Endometrial microvascular endothelial cells (primary cell): ENCODE results near the gene AATK. TPM values are rescaled to one million over a fixed set of nuclear protein-coding genes. Genes with fewer than 3 reads are reported as not detected.
"Not testable (repeated sequence)": the region's sequence is repeated elsewhere in the genome, so short reads cannot be mapped to it uniquely, and the experiment has no call there.

Experiments
- in situ Hi-C: cut with HindIII; loops from 2 replicates; pipeline ENCODE4 v1.10.0; 2017; ENCODE audit warnings: low sequenced_read_pairs, low pct_unique_long_range_greater_than_20kb; ENCODE audit errors: inconsistent ontology term
- total RNA-seq: library from RNA; depleted of rRNA; stranded (reverse); fragments of >200 nt; gene quantifications from one replicate; pipeline ENCODE4 v1.2.3, GENCODE V29; 2015; ENCODE audit errors: inconsistent ontology term

The AATK gene
- total RNA-seq, 1 donor from 2014 or later, result 3.3 TPM

DNA sequence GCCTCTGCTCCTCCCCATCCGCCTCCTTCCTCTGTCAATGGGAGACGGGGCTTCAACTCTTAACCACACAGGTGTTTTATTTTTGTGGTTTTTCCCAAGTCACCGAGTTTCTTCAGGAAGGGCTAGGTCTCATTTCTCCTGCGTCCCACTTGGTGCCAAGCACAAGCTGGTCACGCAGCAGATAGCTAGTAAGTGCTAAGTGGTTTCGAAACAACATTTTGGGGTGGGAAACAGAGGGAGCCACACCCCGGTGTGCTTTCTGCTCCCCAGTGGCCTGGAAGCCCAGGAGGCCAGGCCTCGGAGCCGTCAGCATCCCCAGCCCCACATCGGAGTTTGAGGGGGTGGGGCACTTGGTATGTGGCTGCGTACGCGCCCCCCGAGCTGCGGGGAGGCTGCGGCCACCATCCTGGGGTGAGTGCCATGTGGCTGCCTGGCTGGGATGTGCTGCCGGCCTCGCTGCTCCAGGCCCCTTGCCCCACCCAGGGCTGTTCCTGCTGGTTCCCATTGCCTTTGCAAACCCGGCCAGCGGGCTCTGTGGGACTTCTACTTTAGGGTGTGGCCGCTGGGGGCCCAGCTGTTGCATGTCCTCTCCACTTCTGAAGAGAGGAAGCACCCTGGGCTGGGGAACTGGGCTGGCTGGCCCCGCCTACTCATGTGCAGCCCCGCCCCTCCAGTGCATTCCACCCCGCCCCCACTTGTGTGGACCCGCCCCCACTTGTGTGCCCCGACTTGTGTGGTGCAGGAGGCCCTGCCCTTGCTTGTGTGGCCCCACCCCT is 75.5 kb downstream of the AATK start:
- in situ Hi-C loops, result no loop called here

GRCh38 chr17:81086789-81087551 is 79.1 kb downstream of the AATK start:
- in situ Hi-C loops, result no loop called here

- in situ Hi-C loops, result no loop called here
Observed at GRCh38 chr17:81085420-81085911, 80.6 kb downstream of the AATK start.

DNA sequence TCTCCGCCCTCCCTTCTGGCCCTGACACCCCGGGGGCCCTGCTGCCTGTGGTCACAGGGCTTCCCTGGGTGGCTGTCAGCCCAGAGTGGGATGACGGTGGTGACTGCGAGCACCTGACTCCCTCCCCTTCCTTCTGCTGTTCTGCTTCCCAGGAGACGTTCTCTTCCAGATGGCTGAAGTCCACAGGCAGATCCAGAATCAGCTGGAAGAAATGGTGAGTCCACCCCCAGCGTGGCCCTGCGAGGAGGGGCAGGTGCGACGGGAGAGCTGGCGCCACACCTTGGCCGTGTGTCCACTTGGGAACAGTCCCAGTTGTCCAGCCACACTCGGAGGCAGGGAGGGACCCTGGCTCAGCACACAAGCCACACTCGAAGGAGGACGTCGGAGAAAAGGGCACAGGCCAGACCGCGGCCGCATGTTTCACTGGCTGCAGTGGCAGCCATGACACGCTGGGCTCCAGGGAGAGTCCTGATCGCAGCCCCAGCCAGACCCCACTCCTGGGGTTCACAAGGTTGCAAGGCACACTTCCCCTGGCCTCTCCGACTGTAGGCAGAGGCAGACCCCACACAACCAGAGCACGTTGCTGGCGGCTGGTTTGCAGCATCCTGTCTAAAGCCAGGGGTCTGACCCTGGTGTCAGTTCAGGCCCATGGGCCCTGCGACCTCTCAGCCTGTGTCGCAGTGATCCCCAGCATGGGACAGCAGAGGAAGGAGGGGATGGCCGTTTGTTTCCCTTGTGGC is 81.2 kb downstream of the AATK start:
- in situ Hi-C loops, result no loop called here

DNA sequence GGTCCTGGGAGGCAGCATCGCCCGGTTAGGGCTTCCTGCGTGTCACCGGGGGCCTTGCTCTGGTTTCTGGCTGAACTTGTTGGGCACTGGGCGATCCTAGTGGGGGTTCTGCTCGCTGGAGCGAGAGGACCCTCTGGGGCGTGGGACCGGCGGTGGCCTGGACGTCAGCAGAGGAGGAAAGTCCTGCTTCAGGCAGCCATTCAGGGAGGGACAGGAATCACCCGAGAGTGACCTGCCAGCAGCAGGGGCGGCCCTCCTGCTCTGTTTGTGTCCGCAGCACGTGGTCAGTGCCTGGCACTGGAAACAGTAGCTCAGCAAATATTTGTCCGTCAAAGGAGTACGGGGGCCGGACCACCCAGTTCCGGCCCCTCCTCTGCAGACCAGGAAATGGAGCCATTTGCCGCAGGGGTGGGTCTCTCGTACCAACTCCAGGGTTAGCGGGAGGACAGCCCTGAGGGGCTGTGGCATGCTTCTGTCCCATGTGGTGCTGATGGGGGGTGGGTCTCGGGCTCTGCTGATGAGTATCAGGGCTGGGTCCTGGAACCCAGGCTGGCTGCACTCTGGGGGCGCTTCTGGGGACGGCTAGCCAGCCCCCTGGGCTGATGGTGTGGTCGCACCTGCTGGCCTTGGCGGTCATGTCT is 82.8 kb downstream of the AATK start:
- in situ Hi-C loops, result no loop called here

GRCh38 chr17:81082177-81083073 is 83.6 kb downstream of the AATK start:
- in situ Hi-C loops, result no loop called here

GRCh38 chr17:81081222-81082176 is 84.5 kb downstream of the AATK start:
- in situ Hi-C loops, result no loop called here

GRCh38 chr17:81080019-81080418 is 86.0 kb downstream of the AATK start:
- in situ Hi-C loops, result no loop called here

DNA sequence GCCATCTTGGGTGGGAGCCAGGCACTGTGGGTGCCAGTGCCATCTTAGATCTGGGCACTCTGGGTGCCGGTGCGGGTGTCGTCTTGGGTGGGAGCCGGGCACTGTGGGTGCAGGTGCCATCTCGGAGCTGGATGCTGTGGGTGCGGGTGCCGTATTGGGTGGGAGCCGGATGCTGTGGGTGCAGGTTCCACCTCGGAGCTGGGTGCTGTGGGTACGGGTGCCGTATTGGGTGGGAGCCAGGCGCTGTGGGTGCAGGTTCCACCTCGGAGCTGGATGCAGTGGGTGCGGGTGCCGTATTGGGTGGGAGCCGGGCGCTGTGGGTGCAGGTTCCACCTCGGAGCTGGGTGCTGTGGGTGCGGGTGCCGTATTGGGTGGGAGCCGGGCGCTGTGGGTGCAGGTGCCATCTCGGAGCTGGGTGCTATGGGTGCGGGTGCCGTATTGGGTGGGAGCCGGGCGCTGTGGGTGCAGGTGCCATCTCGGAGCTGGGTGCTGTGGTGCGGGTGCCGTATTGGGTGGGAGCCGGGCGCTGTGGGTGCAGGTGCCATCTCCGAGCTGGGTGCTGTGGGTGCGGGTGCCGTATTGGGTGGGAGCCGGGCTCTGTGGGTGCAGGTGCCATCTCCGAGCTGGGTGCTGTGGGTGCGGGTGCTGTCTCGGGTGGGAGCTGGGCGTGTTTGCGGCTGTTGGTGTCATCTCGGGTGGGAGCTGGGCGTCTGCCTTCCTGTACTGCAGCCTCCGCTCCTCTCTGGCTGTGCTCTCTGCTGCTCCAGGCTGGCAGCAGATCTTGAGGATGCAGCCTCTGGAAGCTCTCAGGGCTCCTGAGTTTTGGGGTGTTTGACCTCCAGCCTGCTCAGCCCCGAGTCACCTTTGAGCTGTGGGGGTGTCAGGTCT is 87.8 kb downstream of the AATK start:
- in situ Hi-C loops, result not testable (repeated sequence)

- in situ Hi-C loops, result no loop called here
Observed at GRCh38 chr17:81076141-81076679, 89.8 kb downstream of the AATK start.

- in situ Hi-C loops, result no loop called here
Observed at GRCh38 chr17:81075307-81075706, 90.7 kb downstream of the AATK start.

- in situ Hi-C loops, result no loop called here
Observed at GRCh38 chr17:81074875-81075274, 91.1 kb downstream of the AATK start.

DNA sequence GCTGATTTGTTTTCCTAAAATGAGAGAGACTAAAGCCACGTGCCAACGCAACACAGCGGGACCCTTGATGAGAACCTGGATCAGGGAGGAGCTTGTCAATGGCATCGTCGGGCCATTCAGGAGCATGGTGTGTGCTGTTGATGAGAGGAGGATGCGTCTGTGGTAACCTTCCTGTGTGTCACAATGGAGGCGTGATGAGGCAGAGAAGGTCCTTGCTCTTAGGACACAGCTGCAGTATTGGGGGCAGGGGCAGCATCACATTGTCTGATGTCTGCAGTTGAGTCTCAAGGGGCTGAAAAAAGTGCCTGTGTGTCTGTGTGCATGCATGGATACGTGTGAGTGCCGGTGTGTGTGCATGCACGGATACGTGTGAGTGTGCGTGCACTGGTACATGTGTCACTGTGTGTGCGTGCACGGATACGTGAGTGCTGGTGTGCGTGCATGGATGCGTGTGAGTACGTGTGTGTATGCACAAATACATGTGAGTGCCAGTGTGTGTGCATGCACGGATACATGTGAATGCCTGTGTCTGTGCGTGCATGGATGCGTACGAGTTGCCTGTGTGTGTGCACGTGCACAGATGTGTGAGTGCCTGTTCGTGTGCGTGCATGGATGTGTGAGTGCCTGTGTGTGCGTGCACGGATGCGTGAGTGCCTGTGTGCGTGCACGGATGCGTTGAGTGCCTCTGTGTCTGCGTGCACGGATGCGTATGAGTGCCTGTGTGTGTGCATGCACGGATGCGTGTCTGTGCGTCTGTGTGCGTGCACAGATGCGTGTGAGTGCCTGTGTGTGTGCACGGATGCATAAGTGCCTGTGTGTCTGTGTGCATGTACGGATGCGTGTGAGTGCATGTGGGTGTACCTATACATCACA is 91.8 kb downstream of the AATK start:
- in situ Hi-C loops, result no loop called here

DNA sequence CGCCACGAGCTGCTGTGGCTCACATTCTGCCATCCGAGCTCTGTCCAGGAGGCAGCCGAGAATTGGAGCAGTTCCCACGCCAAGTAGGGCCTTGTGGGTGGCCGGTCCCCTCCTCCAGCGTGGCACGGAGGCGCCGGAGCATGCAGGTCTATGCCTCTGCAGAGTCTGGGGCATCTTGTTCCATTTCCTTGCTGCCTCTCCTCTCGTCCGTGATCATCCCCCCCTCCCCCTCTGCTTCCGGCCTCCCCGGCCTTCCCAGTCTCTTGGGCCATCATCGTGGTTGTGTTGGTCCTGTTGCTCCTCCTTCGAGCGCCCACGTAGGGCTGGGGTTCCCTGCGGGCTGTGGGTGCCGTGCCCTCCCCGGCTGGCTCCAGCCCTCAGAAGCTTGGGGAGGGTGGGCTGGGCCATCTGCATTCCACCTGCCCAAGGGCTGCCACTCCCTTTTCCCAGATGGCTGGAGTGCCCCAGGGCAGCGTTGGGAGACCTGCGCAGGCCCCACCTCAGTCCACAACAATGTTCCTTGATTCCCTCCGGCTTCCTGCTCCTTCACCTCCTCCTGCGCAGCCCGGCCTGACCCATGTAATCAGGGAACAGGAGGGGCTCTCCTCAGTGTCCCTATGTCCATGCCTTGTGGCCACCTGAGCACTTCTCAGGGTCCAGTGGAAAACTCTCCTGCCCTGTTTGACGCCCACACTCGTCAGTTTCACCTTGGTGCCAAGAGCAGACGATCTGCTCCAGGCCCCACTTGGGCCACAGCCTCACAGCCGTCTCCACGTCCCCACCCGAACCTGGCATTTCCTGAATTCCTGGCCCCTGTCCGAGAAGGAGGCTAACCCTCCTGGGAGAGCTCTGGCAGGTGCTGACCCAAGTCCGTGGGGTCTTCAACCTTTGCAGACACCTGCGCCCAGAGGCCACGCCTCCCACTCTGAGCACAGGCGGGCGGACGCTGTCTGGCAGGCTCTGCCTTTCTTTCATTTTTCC is 94.0 kb downstream of the AATK start:
- in situ Hi-C loops, result no loop called here
